Glutamatergic neuron (in vitro differentiated cells): ENCODE measurements around the gene POP7. TPM values are rescaled to one million over a fixed set of nuclear protein-coding genes. Genes with fewer than 3 reads are reported as not detected.

Source experiments
- DNase-seq: peaks from one replicate; pipeline ENCODE4 v3.0.0; 2022
- H3K27ac Mint-ChIP-seq: one replicate; pipeline ENCODE4 v1.8.0; 2020; ENCODE audit warnings: mild to moderate bottlenecking, mixed read lengths, inconsistent platforms; ENCODE audit not compliant: unreplicated experiment
- H3K27me3 Mint-ChIP-seq: one replicate; pipeline ENCODE4 v1.8.0; 2020; ENCODE audit warnings: mild to moderate bottlenecking, moderate library complexity, mixed read lengths, inconsistent platforms; ENCODE audit not compliant: unreplicated experiment
- H3K36me3 Mint-ChIP-seq: one replicate; pipeline ENCODE4 v1.8.0; 2020; ENCODE audit warnings: mild to moderate bottlenecking, mixed read lengths, inconsistent platforms; ENCODE audit not compliant: unreplicated experiment
- H3K4me1 Mint-ChIP-seq: one replicate; pipeline ENCODE4 v1.8.0; 2020; ENCODE audit warnings: mild to moderate bottlenecking, low read depth, mixed read lengths, inconsistent platforms; ENCODE audit not compliant: unreplicated experiment
- H3K4me3 Mint-ChIP-seq: one replicate; pipeline ENCODE4 v1.8.0; 2020; ENCODE audit warnings: mild to moderate bottlenecking, mixed read lengths, inconsistent platforms; ENCODE audit not compliant: unreplicated experiment
- H3K9me3 Mint-ChIP-seq: one replicate; pipeline ENCODE4 v1.8.0; 2020; ENCODE audit warnings: mild to moderate bottlenecking, moderate library complexity, mixed read lengths, inconsistent platforms; ENCODE audit not compliant: unreplicated experiment
- total RNA-seq: library from RNA; stranded (reverse); fragmentation: NEBNext Ultra II Directional; extraction: Animal tissue kit (Norgen Biotek cat#: 25700); gene quantifications from one replicate; pipeline ENCODE4 v1.2.1, GENCODE V29; 2021; ENCODE audit not compliant: unreplicated experiment
- TF ChIP-seq, protein P1 (sequence below): fragments of 200-600 bp; sonication (generic); IDR thresholded peaks from one replicate; pipeline ENCODE4 v1.5.0; 2021; ENCODE audit not compliant: partially characterized antibody, unreplicated experiment

Gene POP7
- total RNA-seq, 1 donor from 2014 or later, result 35.8 TPM

DNA sequence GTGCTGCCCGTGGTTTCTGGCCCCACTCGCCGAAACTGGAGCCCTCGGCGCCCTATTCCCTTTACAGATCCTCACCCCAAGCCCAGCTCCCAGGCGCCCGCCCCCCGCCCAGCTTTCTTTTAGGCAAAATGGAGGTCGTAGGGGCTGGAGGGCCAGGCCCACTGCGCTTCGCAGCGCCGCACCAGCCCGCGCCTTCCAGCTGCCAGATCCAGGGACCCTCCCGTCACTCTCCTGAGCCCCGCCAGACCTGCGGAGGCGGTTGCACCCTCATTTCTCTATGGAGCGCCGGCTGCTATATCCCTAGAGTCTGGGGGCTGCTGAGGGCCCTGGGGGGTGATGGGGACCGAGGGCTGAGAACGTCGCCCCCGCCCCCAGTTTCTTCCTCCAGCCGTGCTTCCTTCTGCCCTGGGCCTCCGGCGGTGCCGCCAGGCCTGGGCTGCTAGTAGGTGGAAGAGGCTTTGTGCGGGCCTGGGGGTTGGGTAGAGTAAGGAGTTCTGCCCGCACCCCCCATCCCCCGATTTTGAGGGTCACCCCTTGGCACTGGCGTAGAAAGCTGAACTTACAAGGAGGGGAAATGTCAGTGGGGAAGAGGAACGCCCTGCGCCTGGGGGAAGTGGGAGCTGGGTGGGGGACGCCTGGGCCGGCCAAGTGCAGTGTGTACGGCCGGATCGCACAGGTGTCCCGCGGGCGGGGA is 31.4 kb upstream of the POP7 start:
- Mint-ChIP-seq H3K4me1 (peaks cover 2% of the 10 kb centered on the region), H3K4me3 (peak overlapping the region; percentile 94), H3K27ac (peak overlapping the region; percentile 38), H3K27me3 (peaks cover 11% of the 10 kb centered on the region), H3K9me3 (peaks cover 7% of the 10 kb centered on the region), H3K36me3 (no peaks in the 10 kb centered on the region)
- DNase-seq, result peak; percentile 53
- TF ChIP-seq, protein P1, sequence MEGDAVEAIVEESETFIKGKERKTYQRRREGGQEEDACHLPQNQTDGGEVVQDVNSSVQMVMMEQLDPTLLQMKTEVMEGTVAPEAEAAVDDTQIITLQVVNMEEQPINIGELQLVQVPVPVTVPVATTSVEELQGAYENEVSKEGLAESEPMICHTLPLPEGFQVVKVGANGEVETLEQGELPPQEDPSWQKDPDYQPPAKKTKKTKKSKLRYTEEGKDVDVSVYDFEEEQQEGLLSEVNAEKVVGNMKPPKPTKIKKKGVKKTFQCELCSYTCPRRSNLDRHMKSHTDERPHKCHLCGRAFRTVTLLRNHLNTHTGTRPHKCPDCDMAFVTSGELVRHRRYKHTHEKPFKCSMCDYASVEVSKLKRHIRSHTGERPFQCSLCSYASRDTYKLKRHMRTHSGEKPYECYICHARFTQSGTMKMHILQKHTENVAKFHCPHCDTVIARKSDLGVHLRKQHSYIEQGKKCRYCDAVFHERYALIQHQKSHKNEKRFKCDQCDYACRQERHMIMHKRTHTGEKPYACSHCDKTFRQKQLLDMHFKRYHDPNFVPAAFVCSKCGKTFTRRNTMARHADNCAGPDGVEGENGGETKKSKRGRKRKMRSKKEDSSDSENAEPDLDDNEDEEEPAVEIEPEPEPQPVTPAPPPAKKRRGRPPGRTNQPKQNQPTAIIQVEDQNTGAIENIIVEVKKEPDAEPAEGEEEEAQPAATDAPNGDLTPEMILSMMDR, result no peak

DNA sequence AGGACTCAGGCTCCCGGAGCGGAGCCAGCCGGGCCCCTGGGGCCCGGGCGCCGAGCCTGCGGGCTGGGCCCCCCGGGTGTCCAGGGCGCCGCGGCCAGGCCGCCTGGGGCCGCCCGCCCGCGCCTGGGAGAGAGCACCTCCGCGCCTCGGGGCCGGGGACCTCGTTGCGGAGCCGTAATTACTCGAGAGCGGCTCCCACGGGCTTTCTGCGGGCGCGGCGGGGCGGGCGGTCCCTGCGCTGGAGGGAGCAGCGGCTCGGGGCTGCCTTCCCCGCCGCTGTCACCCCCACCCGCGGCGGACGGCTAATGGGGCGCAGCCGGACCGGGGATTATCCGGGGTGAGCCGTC is 30.8 kb upstream of the POP7 start:
- peak overlapping the region; percentile 94 for H3K4me3 Mint-ChIP-seq
- peaks cover 2% of the 10 kb centered on the region for H3K36me3 Mint-ChIP-seq
- peaks cover 3% of the 10 kb centered on the region for H3K4me1 Mint-ChIP-seq
- no peak overlapping the region for H3K27ac Mint-ChIP-seq
- TF ChIP-seq, protein P1, result no peak
- peaks cover 8% of the 10 kb centered on the region for H3K9me3 Mint-ChIP-seq
- peaks cover 12% of the 10 kb centered on the region for H3K27me3 Mint-ChIP-seq
- peak; percentile 63 for DNase-seq

DNA sequence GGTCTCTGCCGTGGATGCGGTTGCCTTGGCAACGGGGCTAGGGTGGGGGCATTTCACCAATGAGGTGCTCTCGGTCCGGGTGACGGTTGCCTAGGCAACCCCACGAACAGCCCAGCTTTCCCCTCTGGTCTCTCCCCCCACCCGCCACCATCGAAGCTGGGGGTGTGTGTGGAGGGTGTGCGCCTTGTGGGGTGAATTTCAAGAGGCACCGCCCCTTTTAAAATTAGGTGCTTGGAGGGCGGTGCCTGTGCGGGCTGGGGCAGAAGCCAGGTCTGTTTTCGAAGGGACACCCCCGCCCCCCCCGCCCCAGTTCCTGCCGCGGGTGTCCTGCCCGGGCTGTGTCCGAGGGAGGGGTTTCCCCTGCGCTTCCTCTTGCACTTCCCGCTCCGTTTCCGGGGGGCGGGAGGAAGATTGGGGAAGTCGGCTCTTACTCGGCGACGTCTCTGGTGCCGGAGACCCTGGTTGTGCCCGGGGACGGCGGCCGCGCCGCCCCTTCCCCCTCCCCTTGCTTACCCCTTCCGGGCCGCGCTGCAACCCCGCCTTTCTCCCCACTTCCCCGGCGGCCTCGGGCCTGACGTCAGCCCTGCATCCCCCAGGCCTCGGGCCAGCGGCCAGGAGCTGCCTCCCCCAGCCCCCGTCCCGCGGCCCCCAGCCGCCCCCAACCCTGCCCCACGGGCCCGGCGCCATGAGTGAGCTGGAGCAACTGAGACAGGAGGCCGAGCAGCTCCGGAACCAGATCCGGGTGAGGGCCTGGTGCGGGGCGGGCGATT is 30.2 kb upstream of the POP7 start:
- Mint-ChIP-seq H3K9me3 (peaks cover 11% of the 10 kb centered on the region), H3K4me3 (peak overlapping the region; percentile 75), H3K36me3 (peaks cover 4% of the 10 kb centered on the region), H3K4me1 (peaks cover 5% of the 10 kb centered on the region), H3K27me3 (peaks cover 14% of the 10 kb centered on the region), H3K27ac (no peak overlapping the region)
- DNase-seq, result peak; percentile 67
- TF ChIP-seq, protein P1, result no peak

DNA sequence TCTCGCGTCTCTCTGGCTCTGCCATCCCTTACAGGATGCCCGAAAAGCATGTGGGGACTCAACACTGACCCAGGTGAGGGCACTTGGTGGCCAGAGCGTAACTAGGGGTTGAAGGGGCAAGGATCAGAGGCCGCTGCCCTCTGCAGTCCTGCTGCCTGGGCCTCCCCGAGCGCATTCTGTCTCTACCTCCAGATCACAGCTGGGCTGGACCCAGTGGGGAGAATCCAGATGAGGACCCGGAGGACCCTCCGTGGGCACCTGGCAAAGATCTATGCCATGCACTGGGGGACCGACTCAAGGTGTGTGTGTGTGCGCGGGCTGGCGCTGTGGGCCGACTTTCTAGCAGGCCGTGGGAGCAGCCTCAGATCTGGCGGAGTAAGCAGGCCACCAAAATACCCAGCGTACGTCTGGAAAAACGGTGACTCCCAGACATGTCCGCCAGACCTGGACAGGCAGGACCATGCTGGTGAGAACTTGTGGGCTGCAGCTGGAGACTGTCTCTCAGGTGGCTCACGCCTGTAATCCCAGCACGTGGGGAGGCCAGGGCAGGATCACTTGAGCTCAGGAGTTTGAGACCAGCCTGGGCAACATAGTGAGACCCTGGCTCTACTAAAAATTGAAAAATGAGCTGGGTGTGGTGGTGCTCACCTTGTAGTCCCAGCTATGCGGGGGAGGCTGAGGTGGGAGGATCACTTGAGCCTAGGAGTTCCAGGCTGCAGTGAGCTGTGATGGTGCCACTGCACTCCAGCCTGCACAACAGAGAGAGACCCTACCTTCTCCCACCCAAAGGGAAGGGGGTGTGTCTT is 29.2 kb upstream of the POP7 start:
- peaks cover 14% of the 10 kb centered on the region for H3K27me3 Mint-ChIP-seq
- peaks cover 11% of the 10 kb centered on the region for H3K9me3 Mint-ChIP-seq
- H3K36me3 Mint-ChIP-seq, result peaks cover 4% of the 10 kb centered on the region
- peaks cover 5% of the 10 kb centered on the region for H3K4me1 Mint-ChIP-seq
- TF ChIP-seq, protein P1, result no peak
- H3K4me3 Mint-ChIP-seq, result peak overlapping the region; percentile 89
- DNase-seq, result no peak
- peak overlapping the region; percentile 76 for H3K27ac Mint-ChIP-seq
